ENCODE results near the gene CNIH3. TPM values are rescaled to one million over a fixed set of nuclear protein-coding genes. Genes with fewer than 3 reads are reported as not detected.

The CNIH3 gene
- total RNA-seq, 1 experiment from 2014 or later: 1.8 TPM

DNA sequence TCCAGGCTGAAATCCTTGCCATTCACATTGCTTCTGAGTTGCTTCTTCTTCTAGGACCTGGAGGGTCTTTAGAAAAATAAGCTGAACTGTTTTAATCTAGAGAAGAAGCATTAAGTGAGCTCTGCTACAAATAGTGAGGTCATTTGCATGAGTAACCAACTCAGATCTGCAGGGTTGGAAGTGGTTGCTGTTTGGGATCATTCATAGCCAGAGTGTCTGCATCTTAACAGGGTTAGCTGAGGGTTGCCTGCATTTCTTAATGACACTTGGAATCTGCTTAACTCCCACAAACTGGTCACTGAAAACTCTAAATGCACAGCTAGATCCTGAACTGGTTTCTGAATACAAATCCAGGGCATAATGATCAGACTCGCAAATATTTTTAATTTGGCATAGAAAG lies 9.9 kb downstream of the CNIH3 start:
- CTCF ChIA-PET: no interaction called here
- no peaks in the 10 kb centered on the region for H3K27me3 ChIP-seq (ENCODE audit: insufficient read depth, low read length)
- no peak for ATAC-seq
- POLR2A ChIA-PET: no interaction called here
- H2AFZ ChIP-seq (ENCODE audit: low read depth, low read length, poor library complexity, severe bottlenecking): no peak overlapping the region
- no peaks in the 10 kb centered on the region for H4K20me1 ChIP-seq (ENCODE audit: insufficient read depth)
- no peak overlapping the region for H3K27ac ChIP-seq (ENCODE audit: low read depth, low read length)
- no TSS peak for BruUV-seq (replicated peaks)
- intact Hi-C loops (cut with micrococcal nuclease): no loop called here
- H3K9me3 ChIP-seq (ENCODE audit: control insufficient read depth in 1 of 2, insufficient read depth in 1 of 2, low read depth in 1 of 2, low read length in 2 of 2): no peaks in the 10 kb centered on the region
- DNase-seq (ENCODE audit: low read depth, low spot score): no peak
- peaks cover 2 to 6% of the 10 kb centered on the region in 2 experiments; a peak in 3 of 4 replicates for H3K4me1 ChIP-seq (ENCODE audit: control insufficient read depth in 1 of 2, insufficient read depth in 2 of 2, low read length in 2 of 2)
- TF ChIP-seq EGR1 (IDR thresholded peaks at IDR 0.05; ENCODE audit: low read depth): no peak
- no peak for TF ChIP-seq POLR2AphosphoS5 (IDR thresholded peaks at IDR 0.05; ENCODE audit: low read depth, low read length)
- TF ChIP-seq FOSL1 (IDR thresholded peaks at IDR 0.05; ENCODE audit: low read depth): no peak
- TF ChIP-seq EZH2 (IDR thresholded peaks at IDR 0.05): no peak
- TF ChIP-seq, protein P1, sequence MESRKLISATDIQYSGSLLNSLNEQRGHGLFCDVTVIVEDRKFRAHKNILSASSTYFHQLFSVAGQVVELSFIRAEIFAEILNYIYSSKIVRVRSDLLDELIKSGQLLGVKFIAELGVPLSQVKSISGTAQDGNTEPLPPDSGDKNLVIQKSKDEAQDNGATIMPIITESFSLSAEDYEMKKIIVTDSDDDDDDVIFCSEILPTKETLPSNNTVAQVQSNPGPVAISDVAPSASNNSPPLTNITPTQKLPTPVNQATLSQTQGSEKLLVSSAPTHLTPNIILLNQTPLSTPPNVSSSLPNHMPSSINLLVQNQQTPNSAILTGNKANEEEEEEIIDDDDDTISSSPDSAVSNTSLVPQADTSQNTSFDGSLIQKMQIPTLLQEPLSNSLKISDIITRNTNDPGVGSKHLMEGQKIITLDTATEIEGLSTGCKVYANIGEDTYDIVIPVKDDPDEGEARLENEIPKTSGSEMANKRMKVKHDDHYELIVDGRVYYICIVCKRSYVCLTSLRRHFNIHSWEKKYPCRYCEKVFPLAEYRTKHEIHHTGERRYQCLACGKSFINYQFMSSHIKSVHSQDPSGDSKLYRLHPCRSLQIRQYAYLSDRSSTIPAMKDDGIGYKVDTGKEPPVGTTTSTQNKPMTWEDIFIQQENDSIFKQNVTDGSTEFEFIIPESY (IDR thresholded peaks at IDR 0.05; ENCODE audit: extremely low read depth, insufficient replicate concordance, low read length): no peak
- TF ChIP-seq JUND (IDR thresholded peaks at IDR 0.05): no peak
- no peak for TF ChIP-seq YY1 (IDR thresholded peaks at IDR 0.05; ENCODE audit: extremely low read depth, insufficient replicate concordance, low read depth, low read length)
- TF ChIP-seq ELF1 (IDR thresholded peaks at IDR 0.05; ENCODE audit: borderline replicate concordance, low read depth): no peak
- no peak for TF ChIP-seq SP1 (IDR thresholded peaks at IDR 0.05; ENCODE audit: low read depth)
- H3K4me2 ChIP-seq (ENCODE audit: low read length): no peak overlapping the region
- H3K79me2 ChIP-seq (ENCODE audit: insufficient read depth, low read length): no peaks in the 10 kb centered on the region
- H3K9me2 ChIP-seq (ENCODE audit: insufficient read depth): no peaks in the 10 kb centered on the region
- H3K36me3 ChIP-seq (ENCODE audit: control insufficient read depth in 1 of 2, insufficient read depth in 2 of 2, low read length in 2 of 2): no peaks in the 10 kb centered on the region
- no peak overlapping the region for H3K9ac ChIP-seq (ENCODE audit: low read length)
- RAD21 ChIA-PET (ENCODE audit: low non-redundant PET in 1 of 2, low total read pairs in 2 of 2, uncharacterized antibody in 2 of 2, unreplicated experiment in 2 of 2): no interaction called here
- H3K4me3 ChIP-seq (replicated peaks in 1 of 2; ENCODE audit: low read depth in 1 of 2, low read length in 2 of 2): no peak overlapping the region

DNA sequence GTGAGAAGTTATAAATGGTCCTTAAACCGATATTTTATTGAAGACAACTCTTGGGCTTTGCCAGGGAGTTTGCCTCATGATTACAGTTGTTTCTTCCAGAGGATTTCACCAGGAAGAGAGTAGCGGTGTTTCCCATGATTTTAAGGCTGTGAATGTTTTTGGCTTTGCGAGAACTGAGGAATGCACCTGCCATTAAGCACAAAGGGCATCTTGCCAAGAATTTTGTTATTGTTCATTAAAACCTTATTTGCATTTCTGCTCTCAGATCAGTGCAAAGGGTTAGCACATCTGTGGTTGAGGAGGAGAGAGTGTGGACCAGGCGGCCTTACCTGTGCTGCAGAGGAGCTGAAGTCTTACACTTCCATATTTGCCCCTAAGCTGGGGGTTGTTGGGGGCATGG lies 13.8 kb downstream of the CNIH3 start:
- CTCF ChIA-PET: no interaction called here
- BruUV-seq (replicated peaks): no TSS peak
- POLR2A ChIA-PET: no interaction called here
- TF ChIP-seq REST (IDR thresholded peaks at IDR 0.05; ENCODE audit: low read depth) (no peak), POLR2AphosphoS5 (IDR thresholded peaks at IDR 0.05; ENCODE audit: low read depth, low read length) (no peak), YY1 (IDR thresholded peaks at IDR 0.05; ENCODE audit: extremely low read depth, insufficient replicate concordance, low read depth, low read length) (no peak), RAD21 (IDR thresholded peaks at IDR 0.05; ENCODE audit: low read depth) (no peak), EZH2 (IDR thresholded peaks at IDR 0.05) (no peak), SRF (IDR thresholded peaks at IDR 0.05; ENCODE audit: low read depth) (no peak), CBX3 (IDR thresholded peaks at IDR 0.05; ENCODE audit: low read depth) (no peak), CEBPB (IDR thresholded peaks at IDR 0.05; ENCODE audit: low read depth) (no peak), ZNF274 (IDR thresholded peaks at IDR 0.05; ENCODE audit: low read depth, low read length) (no peak)
- TF ChIP-seq, protein P2, sequence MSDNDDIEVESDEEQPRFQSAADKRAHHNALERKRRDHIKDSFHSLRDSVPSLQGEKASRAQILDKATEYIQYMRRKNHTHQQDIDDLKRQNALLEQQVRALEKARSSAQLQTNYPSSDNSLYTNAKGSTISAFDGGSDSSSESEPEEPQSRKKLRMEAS (IDR thresholded peaks at IDR 0.05): no peak

More for the DNA sequence above, 13.8 kb downstream of the CNIH3 start:
- Histone ChIP-seq H3K9me2 (ENCODE audit: insufficient read depth) (no peaks in the 10 kb centered on the region), H3K4me3 (replicated peaks in 1 of 2; ENCODE audit: low read depth in 1 of 2, low read length in 2 of 2) (no peak overlapping the region), H3K36me3 (ENCODE audit: control insufficient read depth in 1 of 2, insufficient read depth in 2 of 2, low read length in 2 of 2) (no peaks in the 10 kb centered on the region), H3K9me3 (ENCODE audit: control insufficient read depth in 1 of 2, insufficient read depth in 1 of 2, low read depth in 1 of 2, low read length in 2 of 2) (no peaks in the 10 kb centered on the region), H4K20me1 (ENCODE audit: insufficient read depth) (no peaks in the 10 kb centered on the region), H3K27ac (ENCODE audit: low read depth, low read length) (no peak overlapping the region), H3K9ac (ENCODE audit: low read length) (no peak overlapping the region), H2AFZ (ENCODE audit: low read depth, low read length, poor library complexity, severe bottlenecking) (no peak overlapping the region), H3K27me3 (ENCODE audit: insufficient read depth, low read length) (no peaks in the 10 kb centered on the region), H3K4me1 (ENCODE audit: control insufficient read depth in 1 of 2, insufficient read depth in 2 of 2, low read length in 2 of 2) (peaks cover 7 to 9% of the 10 kb centered on the region in 2 experiments), H3K79me2 (ENCODE audit: insufficient read depth, low read length) (no peaks in the 10 kb centered on the region), H3K4me2 (ENCODE audit: low read length) (no peak overlapping the region)
- intact Hi-C loops (cut with micrococcal nuclease): no loop called here
- RAD21 ChIA-PET (ENCODE audit: low non-redundant PET in 1 of 2, low total read pairs in 2 of 2, uncharacterized antibody in 2 of 2, unreplicated experiment in 2 of 2): no interaction called here
- no peak for ATAC-seq
- DNase-seq (ENCODE audit: low read depth, low spot score): no peak

Measured in HCT116 (cell line).